Kidney epithelial cell (primary cell): ENCODE data around the gene AOPEP. TPM values are rescaled to one million over a fixed set of nuclear protein-coding genes. Genes with fewer than 3 reads are reported as not detected.

ENCODE experiments used
- DNase-seq: peaks from one replicate; pipeline ENCODE4 v3.0.0-alpha.2; 2010; ENCODE audit warnings: low read depth
- H3K27me3 ChIP-seq: 2 replicates; pipeline ENCODE4 v1.6.0; 2011; ENCODE audit warnings: low read length; ENCODE audit not compliant: control insufficient read depth, insufficient read depth
- H3K36me3 ChIP-seq: 2 replicates; pipeline ENCODE4 v1.5.1; 2011; ENCODE audit warnings: low read length; ENCODE audit not compliant: control insufficient read depth, insufficient read depth
- H3K4me3 ChIP-seq: 2 replicates; pipeline ENCODE4 v1.5.1; 2011; ENCODE audit warnings: low read depth, mild to moderate bottlenecking, control low read depth, low read length
- CTCF ChIP-seq: IDR thresholded peaks from 2 replicates; pipeline ENCODE4 v1.5.1; 2011; ENCODE audit warnings: mild to moderate bottlenecking, moderate library complexity, low read length, control low read depth, inconsistent platforms; ENCODE audit not compliant: insufficient read depth, poor library complexity, severe bottlenecking
- total RNA-seq: library from RNA; depleted of rRNA; stranded (reverse); fragments of >200 nt; gene quantifications from 2 replicates; pipeline ENCODE4 v1.2.3, GENCODE V29; 2015

Gene AOPEP
- total RNA-seq, 1 donor from 2014 or later: 17.4 TPM

- TF ChIP-seq CTCF: no peak
- no peaks in the 10 kb centered on the region for H3K36me3 ChIP-seq
- no peak for DNase-seq
- H3K27me3 ChIP-seq: no peaks in the 10 kb centered on the region
- no peak overlapping the region for H3K4me3 ChIP-seq
Observed at GRCh38 chr9:95096807-95097206, 370.3 kb downstream of the AOPEP start.

GRCh38 chr9:95097279-95097678, 370.8 kb downstream of the AOPEP start:
- no peaks in the 10 kb centered on the region for H3K36me3 ChIP-seq
- TF ChIP-seq CTCF: no peak

GRCh38 chr9:95098391-95098921, 372.0 kb downstream of the AOPEP start:
- no peak for DNase-seq
- no peaks in the 10 kb centered on the region for H3K36me3 ChIP-seq
- no peak for TF ChIP-seq CTCF
- H3K27me3 ChIP-seq: no peaks in the 10 kb centered on the region
- H3K4me3 ChIP-seq: no peak overlapping the region

More at GRCh38 chr9:95097279-95097678, 370.8 kb downstream of the AOPEP start:
- H3K4me3 ChIP-seq: no peak overlapping the region
- H3K27me3 ChIP-seq: no peaks in the 10 kb centered on the region
- DNase-seq: no peak

- no peak for TF ChIP-seq CTCF
- DNase-seq: no peak
- no peak overlapping the region for H3K4me3 ChIP-seq
- no peaks in the 10 kb centered on the region for H3K27me3 ChIP-seq
- H3K36me3 ChIP-seq: no peaks in the 10 kb centered on the region
Observed at GRCh38 chr9:95099321-95100070, 373.0 kb downstream of the AOPEP start.

GRCh38 chr9:95100071-95100627, 373.6 kb downstream of the AOPEP start:
- Histone ChIP-seq H3K27me3 (no peaks in the 10 kb centered on the region), H3K36me3 (no peaks in the 10 kb centered on the region), H3K4me3 (no peak overlapping the region)
- no peak for DNase-seq
- TF ChIP-seq CTCF: no peak

- Histone ChIP-seq H3K27me3 (no peaks in the 10 kb centered on the region), H3K4me3 (no peak overlapping the region), H3K36me3 (no peaks in the 10 kb centered on the region)
- no peak for TF ChIP-seq CTCF
- no peak for DNase-seq
Observed at GRCh38 chr9:95101326-95101725, 374.8 kb downstream of the AOPEP start.
